Lower leg skin (tissue), 4 donors: ENCODE data around the gene MAP3K5. TPM values are rescaled to one million over a fixed set of nuclear protein-coding genes. Genes with fewer than 3 reads are reported as not detected.

Experiments
- DNase-seq, 2 donors: peaks; one replicate each; pipeline ENCODE4 v3.0.0-alpha.2; 2019; ENCODE audit warnings: low spot score in 2 of 2
- H3K4me3 ChIP-seq: fragments of 200-600 bp; sonication (generic); 2 replicates; pipeline ENCODE4 v1.5.1; 2017; ENCODE audit warnings: mild to moderate bottlenecking, low read depth; ENCODE audit not compliant: poor library complexity, severe bottlenecking
- CTCF ChIP-seq, 3 donors: fragments of 450-650 bp; IDR thresholded peaks; one replicate each; pipeline ENCODE4 v1.5.1; 2016; ENCODE audit warnings: antibody characterized with exemption in 3 of 3, mild to moderate bottlenecking in 3 of 3, moderate library complexity in 2 of 3
- POLR2A ChIP-seq, 2 donors: fragments of 450-650 bp; IDR thresholded peaks; one replicate each; pipeline ENCODE4 v1.6.1; 2016 to 2017; ENCODE audit warnings: antibody characterized with exemption in 2 of 2, mild to moderate bottlenecking in 1 of 2, moderate library complexity in 1 of 2
- WGBS, 2 donors: methylation state at CpG; one replicate each; pipeline ENCODE4 v1.1.5; 2018; 5-methylcytosine and 5-hydroxymethylcytosine counted together
- intact Hi-C: fragments of 100-400 bp; cut with DNase I; formaldehyde crosslinking; loops from one replicate; pipeline ENCODE4 v1.15.0; 2023; ENCODE audit warnings: low total_unique reads
- total RNA-seq, 4 donors: library from RNA; depleted of rRNA; stranded (reverse); fragments of >200 nt; gene quantifications; one replicate each; pipeline ENCODE4 v1.1.0, GENCODE V29; 2016

The MAP3K5 gene
- total RNA-seq, 4 donors from 2014 or later: 18.9 to 35.2 (median 27.0) TPM

DNA sequence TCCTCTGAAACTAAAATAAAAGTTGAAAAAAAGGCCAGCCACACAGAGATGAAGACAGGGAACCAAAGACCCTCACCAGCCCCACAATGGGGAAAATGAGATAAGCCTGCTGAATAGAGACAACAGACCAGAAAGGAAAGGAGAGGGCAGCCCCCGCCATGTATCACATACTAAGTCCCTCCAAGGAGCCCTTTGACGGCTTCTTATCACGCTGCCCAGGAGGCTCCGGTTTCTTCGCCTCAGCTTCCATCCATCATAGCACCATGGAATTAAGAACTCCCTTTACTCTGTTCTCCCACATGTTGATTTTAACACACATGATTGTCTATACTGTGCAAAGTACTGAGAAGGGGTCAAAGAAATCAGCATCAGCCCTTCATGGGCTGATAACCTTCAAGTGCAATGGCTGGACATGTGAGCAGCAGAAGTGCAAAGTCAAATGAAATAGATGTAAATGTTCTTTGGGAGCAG, 54.9 kb downstream of the MAP3K5 start:
- intact Hi-C loops: no loop called here
- no peak for DNase-seq
- 94 to 96% methylated on average over 5 of the region's 5 CpGs for WGBS, 2 donors
- no peak for TF ChIP-seq POLR2A (IDR thresholded peaks at IDR 0.05)
- TF ChIP-seq CTCF (IDR thresholded peaks at IDR 0.05): no peak
- H3K4me3 ChIP-seq: no peak overlapping the region

GRCh38 chr6:136736281-136736960, 55.9 kb downstream of the MAP3K5 start:
- WGBS, 2 donors: 87 to 91% methylated on average over 5 of the region's 5 CpGs
- no peak for DNase-seq
- no peak overlapping the region for H3K4me3 ChIP-seq
- intact Hi-C loops: no loop called here
- no peak for TF ChIP-seq POLR2A (IDR thresholded peaks at IDR 0.05)
- no peak for TF ChIP-seq CTCF (IDR thresholded peaks at IDR 0.05)

DNA sequence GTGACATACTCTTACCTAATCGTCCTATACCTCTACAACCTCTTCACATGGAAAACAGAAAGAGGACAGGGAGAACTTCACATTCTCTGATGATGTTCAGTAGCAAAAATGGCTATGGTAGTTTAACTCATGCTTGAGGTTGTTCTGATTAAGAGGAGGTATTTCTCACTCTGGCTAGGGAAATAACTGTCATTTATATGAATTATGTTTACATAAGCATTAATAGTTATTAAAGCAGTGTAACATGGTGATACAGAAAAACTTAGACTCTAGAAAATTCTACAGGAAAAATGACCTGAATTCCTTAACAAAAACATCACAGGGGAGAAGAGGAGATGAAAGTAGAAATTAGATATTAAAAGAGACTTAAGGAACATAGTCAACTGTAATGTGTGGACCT, 57.3 kb downstream of the MAP3K5 start:
- no peak overlapping the region for H3K4me3 ChIP-seq
- 74 to 76% methylated on average over 1 of the region's 1 CpG for WGBS, 2 donors
- intact Hi-C loops: no loop called here
- TF ChIP-seq POLR2A (IDR thresholded peaks at IDR 0.05) (no peak), CTCF (IDR thresholded peaks at IDR 0.05) (no peak)
- DNase-seq: no peak

DNA sequence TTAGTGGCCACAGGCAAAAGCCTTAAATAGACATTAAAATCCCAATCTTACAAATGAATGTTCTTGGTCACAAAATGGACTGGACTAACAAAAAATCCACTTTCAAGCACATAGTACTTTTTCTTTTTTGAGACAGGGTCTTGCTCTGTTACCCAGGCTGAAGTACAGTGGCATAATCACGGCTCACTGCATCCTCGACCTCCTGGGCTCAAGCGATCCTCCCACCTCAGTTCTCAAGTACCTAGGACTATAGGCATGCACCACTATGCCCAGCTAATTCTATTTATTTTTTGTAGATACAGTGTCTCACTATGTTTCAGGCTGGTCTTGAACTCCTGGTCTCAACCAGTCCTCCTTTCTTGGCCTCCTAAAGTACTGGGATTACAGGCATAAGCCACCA, 59.4 kb downstream of the MAP3K5 start:
- WGBS, 2 donors: 95 to 98% methylated on average over 3 of the region's 3 CpGs

GRCh38 chr6:136729832-136730231, 62.4 kb downstream of the MAP3K5 start:
- no peak for TF ChIP-seq CTCF (IDR thresholded peaks at IDR 0.05)
- no peak for TF ChIP-seq POLR2A (IDR thresholded peaks at IDR 0.05)
- DNase-seq: no peak
- 86 to 92% methylated on average over 5 of the region's 5 CpGs for WGBS, 2 donors
- no peak overlapping the region for H3K4me3 ChIP-seq
- intact Hi-C loops: no loop called here

More for the DNA sequence above, 59.4 kb downstream of the MAP3K5 start:
- intact Hi-C loops: no loop called here
- no peak overlapping the region for H3K4me3 ChIP-seq
- DNase-seq: no peak
- TF ChIP-seq CTCF (IDR thresholded peaks at IDR 0.05) (no peak), POLR2A (IDR thresholded peaks at IDR 0.05) (no peak)
